ENCODE measurements around the gene GBP1.
A peak's percentile ranks its signal among the peaks of the same experiment; 100 is the strongest.
"Not testable (repeated sequence)": the region's sequence is repeated elsewhere in the genome, so short reads cannot be mapped to it uniquely, and the experiment has no call there.

GBP1 gene

GRCh38 chr1:89051300-89051954, 13.6 kb downstream of the GBP1 start:
- peak; percentile 42 for DNase-seq

- DNase-seq, result no peak
Observed at GRCh38 chr1:89050649-89051033, 14.4 kb downstream of the GBP1 start.

GRCh38 chr1:89049901-89050648, 14.9 kb downstream of the GBP1 start:
- DNase-seq, result not testable (repeated sequence)

- DNase-seq, result not testable (repeated sequence)
Observed at GRCh38 chr1:89049187-89049586, 15.8 kb downstream of the GBP1 start.

- DNase-seq, result no peak
Observed at GRCh38 chr1:89047734-89048133, 17.3 kb downstream of the GBP1 start.

- not testable (repeated sequence) for DNase-seq
Observed at GRCh38 chr1:89046318-89047183, 18.5 kb downstream of the GBP1 start.

GRCh38 chr1:89044970-89045721, 19.9 kb downstream of the GBP1 start:
- DNase-seq, result no peak

- DNase-seq, result no peak
Observed at GRCh38 chr1:89043940-89044339, 21.1 kb downstream of the GBP1 start.

GRCh38 chr1:89042491-89042890, 22.5 kb downstream of the GBP1 start:
- no peak for DNase-seq

- no peak for DNase-seq
Observed at GRCh38 chr1:89041721-89042120, 23.3 kb downstream of the GBP1 start.

- DNase-seq, result no peak
Observed at GRCh38 chr1:89041119-89041641, 23.8 kb downstream of the GBP1 start.

- no peak for DNase-seq
Observed at GRCh38 chr1:89040315-89040626, 24.7 kb downstream of the GBP1 start.

GRCh38 chr1:89037186-89037585, 27.8 kb downstream of the GBP1 start:
- no peak for DNase-seq

- no peak for DNase-seq
Observed at GRCh38 chr1:89035080-89035479, 29.9 kb downstream of the GBP1 start.

GRCh38 chr1:89034004-89034403, 31.0 kb downstream of the GBP1 start:
- not testable (repeated sequence) for DNase-seq

GRCh38 chr1:89029051-89029450, 36.0 kb downstream of the GBP1 start:
- DNase-seq, result not testable (repeated sequence)

GRCh38 chr1:89025928-89026327, 39.1 kb downstream of the GBP1 start:
- no peak for DNase-seq

- no peak for DNase-seq
Observed at GRCh38 chr1:89023026-89023425, 42.0 kb downstream of the GBP1 start.

GRCh38 chr1:89022167-89022959, 42.6 kb downstream of the GBP1 start, which contains the start of gene GBP3:
Gene GBP3, minus strand, starts transcription at chr1:89022866. Its CDS starts 2,145 bp downstream, at chr1:89020721.
- DNase-seq, result peak; percentile 42

- not testable (repeated sequence) for DNase-seq
Observed at GRCh38 chr1:89018318-89018717, 46.7 kb downstream of the GBP1 start.

GRCh38 chr1:89008511-89008910, 56.5 kb downstream of the GBP1 start:
- no peak for DNase-seq

Measured in NCI-H69 (cell line).